ENCODE results near the gene GUCA1A. TPM values are rescaled to one million over a fixed set of nuclear protein-coding genes. Genes with fewer than 3 reads are reported as not detected.

GUCA1A gene
- total RNA-seq, 1 donor from 2014 or later, result 0.18 TPM

GRCh38 chr6:42137194-42137753, 35.9 kb upstream of the GUCA1A start:
- intact Hi-C loops (cut with micrococcal nuclease), result no loop called here
- no peaks in the 10 kb centered on the region for H3K36me3 Mint-ChIP-seq (ENCODE audit: low read depth)
- no peak overlapping the region for H3K4me3 Mint-ChIP-seq (ENCODE audit: low read depth)
- no peak overlapping the region for H3K27ac Mint-ChIP-seq
- H3K27me3 Mint-ChIP-seq (ENCODE audit: low read depth), result peaks cover 21% of the 10 kb centered on the region
- H3K9me3 Mint-ChIP-seq, result no peaks in the 10 kb centered on the region
- DNase-seq (ENCODE audit: low spot score), result no peak
- peaks cover 6% of the 10 kb centered on the region for H3K4me1 Mint-ChIP-seq (ENCODE audit: low read depth)

DNA sequence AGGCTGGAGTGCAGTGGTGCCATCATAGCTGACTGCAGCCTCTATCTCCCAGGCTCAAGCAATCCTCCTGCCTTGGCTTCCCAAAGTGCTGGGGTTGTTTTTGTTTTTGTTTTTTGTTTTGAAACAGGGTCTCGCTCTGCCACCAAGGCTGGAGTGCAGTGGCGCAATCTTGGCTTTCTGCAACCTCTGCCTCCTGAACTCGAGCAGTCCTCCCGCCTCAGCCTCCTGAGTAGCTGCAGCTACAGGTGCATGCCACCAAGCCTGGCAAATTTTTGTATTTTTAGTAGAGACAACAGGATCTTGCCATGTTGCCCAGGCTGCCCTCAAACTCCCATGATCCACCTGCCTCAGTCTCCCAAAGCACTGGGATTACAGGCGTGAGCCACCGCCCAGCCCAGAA, 35.0 kb upstream of the GUCA1A start:
- intact Hi-C loops (cut with micrococcal nuclease), result no loop called here
- H3K4me1 Mint-ChIP-seq (ENCODE audit: low read depth), result peaks cover 8% of the 10 kb centered on the region
- DNase-seq (ENCODE audit: low spot score), result no peak
- H3K9me3 Mint-ChIP-seq, result no peaks in the 10 kb centered on the region
- peaks cover 27% of the 10 kb centered on the region for H3K27me3 Mint-ChIP-seq (ENCODE audit: low read depth)
- H3K36me3 Mint-ChIP-seq (ENCODE audit: low read depth), result no peaks in the 10 kb centered on the region
- H3K4me3 Mint-ChIP-seq (ENCODE audit: low read depth), result no peak overlapping the region
- H3K27ac Mint-ChIP-seq, result no peak overlapping the region

DNA sequence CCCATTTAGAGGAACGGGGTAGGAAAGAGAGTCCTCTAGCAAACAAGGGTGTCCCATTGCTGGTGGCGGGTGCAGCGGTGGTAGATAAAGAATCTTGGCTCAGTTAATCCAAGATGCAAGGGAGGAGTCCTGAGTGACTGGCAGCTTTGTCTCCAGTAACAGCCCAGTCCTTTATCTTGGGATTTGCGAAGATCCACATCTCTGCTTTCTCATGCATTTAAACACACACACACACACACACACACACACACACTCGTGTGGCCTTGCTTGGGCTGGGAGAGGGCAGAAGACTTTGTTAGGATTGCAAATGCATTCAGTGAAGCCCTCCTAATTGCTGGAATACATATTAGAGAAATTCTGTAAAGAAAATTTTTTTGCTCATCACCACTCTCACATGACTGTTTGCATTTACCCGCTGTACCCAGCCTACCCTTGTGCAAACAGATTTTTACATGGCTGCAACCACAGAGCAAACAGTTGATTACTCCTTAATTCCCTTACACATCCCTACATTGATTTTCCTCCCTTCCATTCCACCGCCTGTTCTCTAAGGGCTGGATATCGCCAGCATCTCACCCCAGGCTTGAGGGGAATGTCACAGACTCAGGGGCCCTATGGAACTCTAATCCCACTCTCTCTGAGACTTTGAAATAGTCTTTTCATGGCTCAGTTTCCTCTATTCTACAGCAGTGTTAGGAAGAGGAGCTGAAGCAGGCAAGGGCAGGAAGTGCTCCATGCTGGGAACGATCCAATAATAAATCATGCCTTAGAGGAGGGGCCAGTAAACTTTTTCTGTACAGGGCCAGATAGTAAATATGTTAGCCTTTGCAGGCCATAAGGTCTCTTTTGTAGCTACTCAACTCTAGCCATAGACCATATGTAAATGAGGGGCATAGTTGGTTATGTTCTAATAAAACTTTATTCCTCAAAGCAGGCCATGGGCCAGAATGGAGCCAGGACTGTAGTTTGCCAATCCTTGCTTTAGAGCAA, 34.2 kb upstream of the GUCA1A start:
- Mint-ChIP-seq H3K9me3 (no peaks in the 10 kb centered on the region), H3K4me3 (ENCODE audit: low read depth) (no peak overlapping the region), H3K27me3 (ENCODE audit: low read depth) (peaks cover 34% of the 10 kb centered on the region), H3K4me1 (ENCODE audit: low read depth) (peaks cover 8% of the 10 kb centered on the region), H3K36me3 (ENCODE audit: low read depth) (no peaks in the 10 kb centered on the region), H3K27ac (no peak overlapping the region)
- no peak for DNase-seq (ENCODE audit: low spot score)
- intact Hi-C loops (cut with micrococcal nuclease), result no loop called here

DNA sequence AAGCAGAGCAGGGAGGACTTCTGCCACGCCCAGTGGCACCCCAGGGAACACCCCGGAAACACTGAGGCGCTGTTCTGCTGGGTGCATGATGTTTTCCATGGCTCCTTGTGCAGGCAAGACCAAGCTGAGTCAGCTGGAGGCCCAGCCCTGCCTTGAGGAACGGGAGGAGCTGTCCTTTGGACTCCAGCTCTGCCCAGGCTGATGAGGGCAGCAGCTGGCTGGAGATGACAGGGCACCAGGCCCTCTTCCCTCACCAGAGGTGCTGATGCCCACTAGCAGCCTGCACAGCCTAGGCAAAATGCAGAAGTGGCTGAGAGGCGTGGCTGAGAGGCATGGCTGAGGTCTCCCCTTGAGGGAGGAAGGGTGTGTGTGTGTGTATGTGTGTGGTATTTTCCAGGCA, 33.1 kb upstream of the GUCA1A start:
- Mint-ChIP-seq H3K9me3 (no peaks in the 10 kb centered on the region), H3K36me3 (ENCODE audit: low read depth) (no peaks in the 10 kb centered on the region), H3K27me3 (ENCODE audit: low read depth) (peaks cover 36% of the 10 kb centered on the region), H3K27ac (no peak overlapping the region), H3K4me3 (ENCODE audit: low read depth) (no peak overlapping the region), H3K4me1 (ENCODE audit: low read depth) (peaks cover 8% of the 10 kb centered on the region)
- intact Hi-C loops (cut with micrococcal nuclease), result no loop called here
- DNase-seq (ENCODE audit: low spot score), result no peak

GRCh38 chr6:42140756-42141602, 32.2 kb upstream of the GUCA1A start:
- no peak for DNase-seq (ENCODE audit: low spot score)
- H3K4me3 Mint-ChIP-seq (ENCODE audit: low read depth), result no peak overlapping the region
- H3K27me3 Mint-ChIP-seq (ENCODE audit: low read depth), result peaks cover 38% of the 10 kb centered on the region
- H3K27ac Mint-ChIP-seq, result no peak overlapping the region
- no peaks in the 10 kb centered on the region for H3K36me3 Mint-ChIP-seq (ENCODE audit: low read depth)
- intact Hi-C loops (cut with micrococcal nuclease), result no loop called here
- peaks cover 8% of the 10 kb centered on the region for H3K4me1 Mint-ChIP-seq (ENCODE audit: low read depth)
- H3K9me3 Mint-ChIP-seq, result no peaks in the 10 kb centered on the region

GRCh38 chr6:42141603-42142117, 31.5 kb upstream of the GUCA1A start:
- DNase-seq (ENCODE audit: low spot score), result no peak
- intact Hi-C loops (cut with micrococcal nuclease), result no loop called here
- Mint-ChIP-seq H3K4me1 (ENCODE audit: low read depth) (peaks cover 4% of the 10 kb centered on the region), H3K4me3 (ENCODE audit: low read depth) (no peak overlapping the region), H3K27ac (no peak overlapping the region), H3K27me3 (ENCODE audit: low read depth) (peaks cover 38% of the 10 kb centered on the region), H3K36me3 (ENCODE audit: low read depth) (no peaks in the 10 kb centered on the region), H3K9me3 (no peaks in the 10 kb centered on the region)

DNA sequence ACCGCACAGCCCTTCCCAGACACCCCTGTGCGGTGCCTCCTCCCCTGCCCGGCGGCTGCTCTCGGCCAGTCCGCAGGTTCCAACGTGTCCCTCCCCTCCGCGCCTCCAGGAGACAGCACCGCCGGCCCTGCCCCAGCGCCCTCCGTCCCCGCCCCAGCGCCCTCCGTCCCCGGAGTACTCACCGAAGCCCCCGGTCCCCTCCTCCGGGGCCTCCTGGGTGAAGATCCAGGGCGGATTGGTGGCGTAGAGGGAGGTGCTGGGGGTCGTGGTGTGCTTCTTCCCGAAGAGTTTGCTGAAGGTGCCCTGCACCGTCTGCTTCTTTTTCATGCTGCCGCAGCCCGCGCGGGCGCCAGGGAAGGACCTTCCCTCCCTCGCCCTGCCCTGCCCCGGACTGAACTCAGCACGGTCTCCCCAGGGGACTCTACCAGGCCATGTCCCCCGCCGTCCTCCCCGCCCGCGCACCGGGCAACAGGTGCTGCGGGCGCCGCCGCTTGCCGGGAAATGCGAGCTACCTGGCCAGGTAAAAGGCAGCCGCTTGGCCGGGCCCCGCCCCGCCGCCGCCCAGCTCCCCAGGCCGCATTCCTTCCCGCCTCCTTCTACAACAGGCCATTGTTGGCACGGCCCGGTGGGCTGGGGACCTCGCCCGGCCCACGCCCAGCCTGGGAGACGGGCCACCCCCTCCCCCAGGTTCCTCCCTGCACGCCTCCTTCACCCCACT, 30.9 kb upstream of the GUCA1A start, which contains the start of gene C6orf132:
C6orf132 (minus strand) TSS at position 503 of the 718 bp plus-strand sequence; CDS start at position 327, 176 bp downstream.
- no peak within 1 kb of the TSS for H3K27ac Mint-ChIP-seq
- no peak for DNase-seq (ENCODE audit: low spot score)
- H3K27me3 Mint-ChIP-seq (ENCODE audit: low read depth), result peaks cover 38% of the 10 kb centered on the region
- no peak within 1 kb of the TSS for H3K4me3 Mint-ChIP-seq (ENCODE audit: low read depth)
- H3K9me3 Mint-ChIP-seq, result no peaks in the 10 kb centered on the region
- H3K36me3 Mint-ChIP-seq (ENCODE audit: low read depth), result no peaks in the 10 kb centered on the region
- intact Hi-C loops (cut with micrococcal nuclease), result no loop called here
- peaks cover 2% of the 10 kb centered on the region for H3K4me1 Mint-ChIP-seq (ENCODE audit: low read depth)

- H3K27ac Mint-ChIP-seq, result no peak overlapping the region
Observed at GRCh38 chr6:42147138-42147562, 26.0 kb upstream of the GUCA1A start.

GRCh38 chr6:42148058-42148457, 25.1 kb upstream of the GUCA1A start:
- H3K4me3 Mint-ChIP-seq (ENCODE audit: low read depth), result no peak overlapping the region
- intact Hi-C loops (cut with micrococcal nuclease), result no loop called here
- H3K4me1 Mint-ChIP-seq (ENCODE audit: low read depth), result no peaks in the 10 kb centered on the region
- no peak for DNase-seq (ENCODE audit: low spot score)
- H3K27me3 Mint-ChIP-seq (ENCODE audit: low read depth), result peaks cover 15% of the 10 kb centered on the region
- H3K36me3 Mint-ChIP-seq (ENCODE audit: low read depth), result no peaks in the 10 kb centered on the region
- no peaks in the 10 kb centered on the region for H3K9me3 Mint-ChIP-seq
- H3K27ac Mint-ChIP-seq, result no peak overlapping the region

More at GRCh38 chr6:42147138-42147562, 26.0 kb upstream of the GUCA1A start:
- Mint-ChIP-seq H3K4me3 (ENCODE audit: low read depth) (no peak overlapping the region), H3K27me3 (ENCODE audit: low read depth) (peaks cover 19% of the 10 kb centered on the region), H3K4me1 (ENCODE audit: low read depth) (peaks cover 2% of the 10 kb centered on the region), H3K36me3 (ENCODE audit: low read depth) (no peaks in the 10 kb centered on the region), H3K9me3 (no peaks in the 10 kb centered on the region)
- intact Hi-C loops (cut with micrococcal nuclease), result no loop called here
- no peak for DNase-seq (ENCODE audit: low spot score)

- intact Hi-C loops (cut with micrococcal nuclease), result no loop called here
- Mint-ChIP-seq H3K36me3 (ENCODE audit: low read depth) (no peaks in the 10 kb centered on the region), H3K4me3 (ENCODE audit: low read depth) (no peak overlapping the region), H3K9me3 (no peaks in the 10 kb centered on the region), H3K4me1 (ENCODE audit: low read depth) (no peaks in the 10 kb centered on the region), H3K27me3 (ENCODE audit: low read depth) (peaks cover 6% of the 10 kb centered on the region), H3K27ac (no peak overlapping the region)
- DNase-seq (ENCODE audit: low spot score), result no peak
Observed at GRCh38 chr6:42150254-42150653, 22.9 kb upstream of the GUCA1A start.

- Mint-ChIP-seq H3K4me1 (ENCODE audit: low read depth) (no peaks in the 10 kb centered on the region), H3K4me3 (ENCODE audit: low read depth) (no peak overlapping the region), H3K9me3 (no peaks in the 10 kb centered on the region), H3K27me3 (ENCODE audit: low read depth) (peaks cover 5% of the 10 kb centered on the region), H3K27ac (no peak overlapping the region), H3K36me3 (ENCODE audit: low read depth) (no peaks in the 10 kb centered on the region)
- no peak for DNase-seq (ENCODE audit: low spot score)
- intact Hi-C loops (cut with micrococcal nuclease), result no loop called here
Observed at GRCh38 chr6:42152024-42152423, 21.1 kb upstream of the GUCA1A start.
